Activated gamma-delta T cell (primary cell): Measurements from ENCODE around the gene NRSN2.
A peak's percentile ranks its signal among the peaks of the same experiment; 100 is the strongest.
"Not testable (repeated sequence)": the region's sequence is repeated elsewhere in the genome, so short reads cannot be mapped to it uniquely, and the experiment has no call there.

Source experiments
- DNase-seq: peaks from one replicate; lab custom pipeline; 2025; lab: John Stamatoyannopoulos, UW

The NRSN2 gene

GRCh38 chr20:325045-325888 is 21.6 kb upstream of the NRSN2 start, which contains the start of gene SOX12:
Gene SOX12 (plus strand): TSS chr20:325552. CDS start chr20:325925, 373 bp downstream.
- DNase-seq: peak; percentile 96

DNA sequence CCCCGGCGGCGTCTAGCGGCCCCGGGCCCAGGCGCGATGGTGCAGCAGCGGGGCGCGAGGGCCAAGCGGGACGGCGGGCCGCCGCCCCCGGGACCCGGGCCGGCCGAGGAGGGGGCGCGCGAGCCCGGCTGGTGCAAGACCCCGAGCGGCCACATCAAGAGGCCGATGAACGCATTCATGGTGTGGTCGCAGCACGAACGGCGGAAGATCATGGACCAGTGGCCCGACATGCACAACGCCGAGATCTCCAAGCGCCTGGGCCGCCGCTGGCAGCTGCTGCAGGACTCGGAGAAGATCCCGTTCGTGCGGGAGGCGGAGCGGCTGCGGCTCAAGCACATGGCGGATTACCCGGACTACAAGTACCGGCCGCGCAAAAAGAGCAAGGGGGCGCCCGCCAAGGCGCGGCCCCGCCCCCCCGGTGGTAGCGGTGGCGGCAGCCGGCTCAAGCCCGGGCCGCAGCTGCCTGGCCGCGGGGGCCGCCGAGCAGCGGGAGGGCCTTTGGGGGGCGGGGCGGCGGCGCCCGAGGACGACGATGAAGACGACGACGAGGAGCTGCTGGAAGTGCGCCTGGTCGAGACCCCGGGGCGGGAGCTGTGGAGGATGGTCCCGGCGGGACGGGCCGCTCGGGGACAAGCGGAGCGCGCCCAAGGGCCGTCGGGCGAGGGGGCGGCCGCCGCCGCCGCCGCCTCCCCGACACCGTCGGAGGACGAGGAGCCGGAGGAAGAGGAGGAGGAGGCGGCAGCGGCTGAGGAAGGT is 20.8 kb upstream of the NRSN2 start:
- DNase-seq: peak; percentile 36

DNA sequence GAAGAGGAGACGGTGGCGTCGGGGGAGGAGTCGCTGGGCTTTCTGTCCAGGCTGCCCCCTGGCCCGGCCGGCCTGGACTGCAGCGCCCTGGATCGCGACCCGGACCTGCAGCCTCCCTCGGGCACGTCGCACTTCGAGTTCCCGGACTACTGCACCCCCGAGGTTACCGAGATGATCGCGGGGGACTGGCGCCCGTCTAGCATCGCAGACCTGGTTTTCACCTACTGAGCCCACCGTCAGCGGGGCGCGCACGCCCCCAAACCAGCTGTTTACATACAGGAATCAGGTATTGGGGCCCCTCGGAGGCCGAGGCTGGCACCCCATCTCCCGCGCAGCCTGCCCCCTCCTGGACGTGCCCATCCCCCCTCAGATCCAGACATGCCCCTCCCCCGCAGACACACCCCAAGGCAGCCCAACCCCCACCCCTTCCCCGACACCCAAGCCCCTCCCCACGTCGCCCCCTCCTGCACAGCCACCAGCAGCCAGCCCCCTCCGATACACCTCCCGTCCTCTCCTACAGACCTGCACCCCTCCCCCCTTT is 20.2 kb upstream of the NRSN2 start:
- DNase-seq: no peak

DNA sequence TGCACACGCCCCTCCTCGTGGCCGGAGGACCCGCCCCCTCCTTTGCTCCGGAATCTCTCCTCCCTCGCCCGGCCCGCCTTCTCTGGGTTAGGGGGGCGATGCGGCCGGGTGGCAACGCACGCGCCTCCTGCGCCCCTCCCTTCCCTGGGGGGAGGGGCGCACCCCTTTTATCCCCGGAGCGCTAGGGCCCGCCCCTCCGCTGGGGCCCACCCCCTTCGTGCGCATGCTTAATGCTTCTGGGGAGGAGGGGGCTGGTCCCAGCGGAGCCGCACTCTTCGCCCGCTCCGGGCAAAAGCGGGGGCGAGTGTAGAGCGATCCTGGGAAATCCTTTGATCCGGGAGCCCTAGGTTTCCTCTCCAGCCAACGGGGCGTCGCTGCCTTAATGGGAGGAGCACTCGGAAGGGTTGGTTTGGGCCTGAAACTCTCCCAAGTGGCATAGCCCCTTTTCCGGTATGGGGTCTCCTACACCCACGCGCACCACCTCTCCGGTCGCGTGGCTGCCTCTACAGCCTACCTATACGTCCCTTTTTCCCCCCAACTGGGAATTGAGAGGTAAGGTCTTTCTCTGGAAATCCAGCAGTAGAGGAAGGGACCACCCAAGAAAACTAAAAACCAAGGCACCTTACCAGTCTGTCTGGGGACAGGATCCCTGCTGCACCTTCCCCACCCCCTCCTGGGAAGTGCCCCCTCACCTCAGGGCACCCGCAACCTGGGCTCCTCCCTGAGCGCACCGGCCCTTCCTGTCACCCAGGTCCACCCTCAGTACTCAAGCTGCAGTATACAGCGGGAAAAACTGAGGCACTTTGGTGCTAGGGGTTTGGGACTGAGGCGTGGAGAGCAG is 19.5 kb upstream of the NRSN2 start:
- peak; percentile 42 for DNase-seq

- DNase-seq: no peak
Observed at GRCh38 chr20:328027-328974, 18.6 kb upstream of the NRSN2 start.

GRCh38 chr20:328975-329695 is 17.8 kb upstream of the NRSN2 start:
- no peak for DNase-seq

DNA sequence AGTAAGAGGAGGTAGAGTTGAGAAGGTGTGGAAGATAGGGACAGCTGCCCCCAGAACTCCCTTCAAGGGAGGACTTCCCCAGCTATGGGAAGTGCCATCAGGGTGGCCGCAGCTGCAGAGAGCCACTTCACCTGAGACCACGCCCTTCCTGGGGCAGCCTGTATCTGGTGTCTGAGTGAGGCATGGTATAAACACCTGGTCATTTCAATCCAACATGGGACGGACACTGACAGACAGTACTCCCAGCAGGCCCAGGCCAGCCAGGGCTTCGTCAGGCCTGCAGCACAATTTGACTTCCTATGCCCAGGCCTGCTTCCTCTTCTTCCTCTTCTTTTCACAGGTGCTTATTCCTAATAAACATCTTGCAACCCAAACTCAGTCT is 17.1 kb upstream of the NRSN2 start:
- DNase-seq: no peak

DNA sequence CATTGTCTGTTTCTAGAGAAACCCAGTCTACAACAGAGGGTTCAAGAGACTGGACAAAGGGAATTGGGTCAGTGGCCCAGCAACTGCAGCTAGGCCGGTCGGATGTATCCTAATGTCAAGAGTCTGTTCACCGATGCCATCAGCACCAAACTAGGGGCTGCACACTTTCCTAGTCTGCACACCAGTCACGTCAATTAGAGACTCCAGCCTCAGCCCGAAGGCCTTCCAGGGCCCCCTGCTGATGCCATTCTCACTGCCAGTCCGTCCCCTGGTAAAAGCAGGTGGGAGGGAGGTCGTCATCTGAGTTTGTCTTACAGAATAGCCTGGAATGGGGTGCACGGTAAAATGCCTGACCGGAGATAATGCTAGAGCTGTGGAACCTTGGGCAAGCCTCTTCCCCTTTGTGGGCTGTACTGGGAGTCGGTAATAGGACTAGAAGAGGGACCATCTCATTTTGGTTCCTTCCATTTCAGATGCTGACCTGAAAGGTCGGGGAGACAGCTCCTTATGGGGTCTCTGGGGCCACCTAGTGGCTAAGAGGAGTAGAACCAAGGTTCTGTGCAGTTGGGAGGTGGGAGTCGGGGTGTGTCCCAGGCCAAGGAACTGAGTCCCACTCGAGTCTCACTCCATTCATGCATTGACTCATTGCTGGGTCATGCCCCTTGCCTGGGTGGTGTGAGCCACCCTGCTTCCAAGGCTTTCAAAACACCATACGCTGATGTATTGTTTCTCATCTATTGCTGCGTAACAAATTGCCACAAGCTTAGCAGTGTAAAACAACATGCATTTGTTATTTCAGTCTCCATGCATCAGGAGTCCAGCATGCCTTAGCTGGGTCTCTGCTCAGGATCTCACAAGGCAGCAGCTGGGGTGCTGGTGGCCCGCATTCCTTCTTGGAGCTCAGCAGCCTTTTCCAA is 16.4 kb upstream of the NRSN2 start:
- no peak for DNase-seq

GRCh38 chr20:334578-334977 is 12.3 kb upstream of the NRSN2 start:
- DNase-seq: no peak

- DNase-seq: not testable (repeated sequence)
Observed at GRCh38 chr20:336040-336439, 10.9 kb upstream of the NRSN2 start.

DNA sequence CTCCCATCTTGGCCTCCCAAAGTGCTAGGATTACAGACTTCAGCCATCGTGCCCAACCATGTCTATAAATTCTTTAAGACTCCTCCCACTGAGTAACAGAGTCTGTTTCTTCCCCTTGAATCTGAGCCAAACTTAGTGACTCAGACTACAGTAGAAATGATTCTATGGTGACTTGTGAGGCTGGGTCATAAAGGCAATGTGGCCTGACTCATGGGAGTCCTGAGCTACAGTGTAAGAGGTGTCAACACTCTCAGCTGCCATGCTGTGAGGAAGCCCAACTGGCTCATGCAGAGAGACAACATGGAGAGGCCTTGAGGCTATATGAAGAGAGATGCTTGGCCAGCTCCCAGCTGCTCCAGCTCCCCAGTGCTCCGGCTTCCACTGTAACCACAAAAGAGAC is 5.2 kb upstream of the NRSN2 start:
- no peak for DNase-seq

- DNase-seq: no peak
Observed at GRCh38 chr20:343107-343506, 3.8 kb upstream of the NRSN2 start.

- DNase-seq: no peak
Observed at GRCh38 chr20:346033-346639, 775 bp upstream of the NRSN2 start.

DNA sequence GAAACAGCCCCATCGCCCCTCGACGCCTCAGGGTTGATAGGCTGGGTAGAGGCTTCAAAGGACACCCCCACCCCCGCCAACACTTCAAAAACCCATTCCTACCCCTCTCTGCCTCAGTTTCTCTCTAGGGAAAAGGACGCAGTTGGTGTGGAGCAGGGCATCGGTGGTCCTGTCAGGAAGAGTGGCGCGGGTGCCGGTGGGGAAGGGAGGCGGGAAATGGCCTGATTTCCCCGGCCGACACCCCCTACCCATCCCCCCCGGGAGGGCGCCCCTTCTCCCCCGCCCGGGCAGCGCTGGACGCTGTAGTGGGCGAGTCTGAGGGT is 367 bp downstream of the NRSN2 start:
- no peak for DNase-seq

DNA sequence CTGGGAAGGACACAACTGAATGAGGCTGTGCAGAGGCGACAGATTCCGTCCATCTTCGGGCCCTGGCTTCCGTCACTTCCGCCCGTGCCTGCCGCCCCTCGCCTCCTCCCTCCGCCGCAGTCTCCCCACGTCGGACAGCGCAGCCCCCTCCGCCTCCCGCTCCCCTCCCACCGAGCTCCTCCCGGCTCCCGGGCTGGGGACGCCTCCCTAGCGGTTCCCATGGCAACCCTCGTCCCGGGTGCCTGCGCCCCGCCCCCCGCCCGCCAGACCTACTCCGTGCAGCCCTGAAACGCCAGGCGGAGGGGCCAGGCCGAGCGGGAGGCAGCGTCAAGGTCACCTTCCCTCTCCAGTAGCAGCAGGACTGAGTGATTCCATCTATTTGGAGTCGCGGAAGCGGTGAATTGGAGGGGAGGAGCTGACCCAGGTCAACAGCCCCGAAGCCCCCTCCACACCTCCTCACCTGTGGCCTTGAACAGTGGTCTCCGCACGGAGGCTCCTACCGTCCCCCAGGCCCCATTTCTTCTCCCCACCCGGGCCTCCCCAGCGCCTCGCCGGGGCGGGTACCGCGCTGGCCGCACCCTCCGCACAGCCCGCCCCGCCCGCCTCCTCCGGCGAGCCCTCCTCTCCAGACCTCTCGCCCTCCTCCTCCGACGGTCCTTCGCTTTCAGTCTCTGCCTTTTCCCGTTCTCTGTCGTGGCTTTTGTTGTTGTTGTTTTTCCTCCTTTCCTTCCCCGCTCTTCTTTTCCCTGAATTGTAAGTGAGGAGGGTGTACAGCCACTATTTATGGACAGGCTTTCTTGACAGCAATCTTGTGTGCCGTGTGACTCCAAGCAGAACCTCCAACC is 951 bp downstream of the NRSN2 start:
- DNase-seq: peak; percentile 54

- no peak for DNase-seq
Observed at GRCh38 chr20:348972-349841, 2.3 kb downstream of the NRSN2 start.

DNA sequence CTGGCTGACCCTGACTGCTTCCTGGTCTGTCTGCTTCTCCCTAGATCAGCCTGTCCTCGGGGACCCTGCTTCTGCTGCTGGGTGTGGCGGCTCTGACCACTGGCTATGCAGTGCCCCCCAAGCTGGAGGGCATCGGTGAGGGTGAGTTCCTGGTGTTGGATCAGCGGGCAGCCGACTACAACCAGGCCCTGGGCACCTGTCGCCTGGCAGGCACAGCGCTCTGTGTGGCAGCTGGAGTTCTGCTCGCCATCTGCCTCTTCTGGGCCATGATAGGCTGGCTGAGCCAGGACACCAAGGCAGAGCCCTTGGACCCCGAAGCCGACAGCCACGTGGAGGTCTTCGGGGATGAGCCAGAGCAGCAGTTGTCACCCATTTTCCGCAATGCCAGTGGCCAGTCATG is 6.3 kb downstream of the NRSN2 start:
- DNase-seq: no peak
